Measurements from ENCODE around the gene BHMT. TPM values are rescaled to one million over a fixed set of nuclear protein-coding genes. Genes with fewer than 3 reads are reported as not detected.
"Not testable (repeated sequence)": the region's sequence is repeated elsewhere in the genome, so short reads cannot be mapped to it uniquely, and the experiment has no call there.

The BHMT gene
- total RNA-seq, 1 experiment from 2014 or later: not detected

DNA sequence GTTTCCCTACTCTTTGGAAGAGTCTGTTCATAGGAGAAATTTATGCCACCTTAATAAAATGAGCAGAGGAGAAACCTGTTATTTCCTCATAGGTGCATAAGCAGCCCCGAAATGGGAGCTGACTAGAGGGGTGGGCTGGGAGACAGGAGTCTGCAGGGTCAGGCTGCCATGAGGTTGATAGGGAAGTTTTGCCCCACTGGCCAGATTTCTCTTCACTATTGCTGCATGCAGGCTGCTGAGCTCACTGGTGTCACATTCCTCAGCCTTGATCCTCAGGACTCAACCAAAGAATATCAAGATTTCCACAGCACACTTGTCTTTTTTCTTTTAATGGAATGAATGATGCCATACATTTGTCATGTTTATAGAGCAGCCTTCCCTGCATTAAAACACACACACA is 60.7 kb downstream of the BHMT start:
- no peak for DNase-seq (ENCODE audit: low read depth)

DNA sequence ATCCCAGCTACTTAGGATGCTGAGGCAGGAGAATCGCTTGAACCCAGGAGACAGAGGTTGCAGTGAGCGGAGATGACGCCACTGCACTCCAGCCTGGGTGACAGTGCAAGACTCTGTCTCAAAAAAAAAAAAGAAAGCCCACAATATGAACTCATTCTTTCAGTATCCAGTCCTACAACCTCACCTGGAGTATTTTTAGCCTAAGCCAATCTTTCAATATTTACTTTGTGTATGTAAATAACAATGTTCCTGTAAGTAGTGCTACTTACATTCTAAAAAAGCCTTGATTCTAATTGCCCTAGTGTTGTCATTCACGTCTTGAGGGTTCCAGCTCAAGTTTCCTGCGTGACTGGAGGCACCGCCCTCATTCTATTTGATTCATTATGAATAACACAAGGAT is 62.0 kb downstream of the BHMT start:
- DNase-seq (ENCODE audit: low read depth): no peak

DNA sequence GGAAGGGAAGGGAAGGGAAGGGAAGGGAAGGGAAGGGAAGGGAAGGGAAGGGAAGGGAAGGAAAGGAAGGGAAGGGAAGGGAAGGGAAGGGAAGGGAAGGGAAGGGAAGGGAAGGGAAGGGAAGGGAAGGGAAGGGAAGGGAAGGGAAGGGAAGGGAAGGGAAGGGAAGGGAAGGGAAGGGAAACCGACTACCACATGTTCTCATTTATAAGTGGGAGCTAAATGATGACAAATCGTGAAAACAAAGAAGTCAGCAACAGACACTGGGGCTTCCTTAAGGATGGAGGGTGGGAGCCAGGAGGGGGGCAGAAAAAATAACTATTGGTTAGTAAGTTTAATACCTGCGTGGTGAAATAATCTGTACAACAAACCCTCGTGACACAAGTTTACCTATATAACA is 68.8 kb downstream of the BHMT start:
- DNase-seq (ENCODE audit: low read depth): not testable (repeated sequence)

DNA sequence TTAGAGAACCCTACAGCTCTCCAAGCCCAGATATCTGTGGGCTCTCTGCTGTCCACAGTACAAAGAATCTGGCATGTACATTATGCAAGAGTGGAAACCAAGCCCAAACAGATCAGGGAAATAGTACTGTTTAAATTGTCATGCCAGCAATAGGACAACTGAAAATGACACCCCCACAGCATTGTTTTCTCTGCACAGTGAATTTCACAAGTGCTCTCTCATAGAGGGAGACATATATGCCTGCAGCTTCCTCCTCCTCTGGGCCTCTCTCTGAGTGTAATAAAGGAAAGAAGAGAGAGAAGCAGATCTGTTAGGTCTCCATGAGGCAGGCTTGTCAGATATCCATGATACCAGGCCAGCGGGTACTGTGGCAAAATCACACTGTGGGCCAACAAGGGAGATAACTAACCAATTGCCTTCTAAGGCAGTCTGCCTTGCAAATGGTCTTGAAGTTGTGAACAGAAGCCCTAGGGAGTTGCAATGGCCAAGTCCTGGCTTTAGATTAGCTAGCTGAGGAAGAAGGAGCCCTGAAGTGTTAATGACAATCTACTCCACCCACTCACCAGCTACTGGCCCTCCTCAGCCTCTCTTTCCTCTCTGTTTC is 69.9 kb downstream of the BHMT start:
- no peak for DNase-seq (ENCODE audit: low read depth)

Other genes starting within 250 kb of the BHMT start
- gene ARSB, start 126.5 kb upstream of the BHMT start, total RNA-seq (2014; rRNA removed; shearing (Covaris generic)): 15.2 and 19.4 TPM in 2 replicates
- gene DMGDH, start 42.1 kb upstream of the BHMT start, total RNA-seq (2014; rRNA removed; shearing (Covaris generic)): not detected in 2 replicates
- gene BHMT2, start 42.0 kb upstream of the BHMT start, total RNA-seq (2014; rRNA removed; shearing (Covaris generic)): not detected in 2 replicates
- gene JMY, start 124.3 kb downstream of the BHMT start, total RNA-seq (2014; rRNA removed; shearing (Covaris generic)): 3.2 and 4.9 TPM in 2 replicates